GM21528 (cell line): ENCODE results near the gene FMN1.
"Not testable (repeated sequence)": the region's sequence is repeated elsewhere in the genome, so short reads cannot be mapped to it uniquely, and the experiment has no call there.

ENCODE experiments used
- ATAC-seq: cut with Tn5 transposase; IDR thresholded peaks from one replicate; pipeline ENCODE4 v1.9.1; 2021; ENCODE audit warnings: mild to moderate bottlenecking, moderate library complexity; ENCODE audit not compliant: unreplicated experiment, low FRiP score

Gene FMN1

DNA sequence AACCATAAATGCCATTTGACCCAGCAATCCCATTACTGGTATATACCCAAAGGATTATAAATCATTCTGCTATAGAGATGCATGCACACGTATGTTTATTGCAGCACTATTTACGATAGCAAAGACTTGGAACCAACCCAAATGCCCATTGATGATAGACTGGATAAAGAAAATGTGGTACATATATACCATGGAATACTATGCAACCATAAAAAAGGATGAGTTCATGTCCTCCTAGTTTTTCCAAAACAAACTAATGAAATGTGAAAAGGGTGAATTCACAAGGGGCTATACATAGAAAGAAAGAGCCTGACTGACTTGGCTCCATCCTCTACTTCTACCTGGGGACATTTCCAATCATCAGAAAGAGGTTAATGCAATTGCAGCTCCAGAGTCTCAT, 347.8 kb downstream of the FMN1 start:
- not testable (repeated sequence) for ATAC-seq

DNA sequence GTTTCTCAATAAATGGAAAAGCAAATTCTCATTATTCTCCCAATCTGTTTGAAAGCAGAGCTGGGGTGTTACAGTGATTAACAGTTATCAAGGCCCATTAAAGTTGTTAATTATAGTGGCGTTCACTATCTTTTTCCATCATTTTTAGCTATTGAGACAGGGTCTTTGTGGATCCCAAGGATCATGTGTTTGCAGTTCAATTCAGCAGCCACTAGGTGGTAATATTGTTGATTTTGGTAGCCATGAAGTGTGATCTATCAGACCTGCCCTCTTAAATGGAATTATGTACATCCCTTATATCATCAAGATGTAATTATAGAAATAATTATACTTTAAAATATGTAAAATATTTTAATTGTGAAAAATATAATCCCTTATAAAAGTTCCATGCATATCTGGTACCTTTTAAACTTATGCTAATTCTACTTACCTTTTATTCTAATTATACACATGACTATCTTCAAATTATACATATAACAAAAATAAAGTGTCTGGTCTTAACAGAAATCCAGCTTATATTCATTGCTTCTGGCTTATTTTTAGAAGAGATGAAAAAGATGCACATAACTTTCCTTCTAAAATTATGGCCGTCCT, 350.3 kb downstream of the FMN1 start:
- no peak for ATAC-seq

DNA sequence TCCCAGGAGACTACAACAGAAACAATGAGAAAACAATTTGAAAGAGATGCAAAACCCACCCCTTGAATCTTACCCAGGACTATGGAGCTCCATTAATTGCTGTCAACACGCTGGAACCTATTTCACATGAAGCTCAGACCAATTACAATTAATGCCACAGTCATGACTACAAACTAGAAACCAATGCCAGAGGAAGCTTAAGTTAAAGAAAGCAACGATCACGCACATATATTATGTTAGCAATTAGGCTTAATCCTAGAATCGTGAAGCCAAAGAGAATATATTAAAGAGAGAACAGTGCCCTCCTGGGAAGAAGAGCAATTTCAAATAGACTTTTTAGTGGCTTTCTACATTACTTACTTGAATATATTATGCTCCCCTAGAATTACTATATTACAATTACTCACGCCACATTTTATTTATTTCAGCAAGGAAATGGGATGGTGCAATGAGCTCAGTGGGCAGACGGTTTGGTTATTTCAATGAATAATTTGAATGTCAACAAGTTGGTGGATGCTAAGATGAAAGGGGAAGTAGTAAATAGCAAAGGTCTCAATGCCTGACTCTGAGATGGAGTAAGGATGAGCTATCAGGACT, 351.2 kb downstream of the FMN1 start:
- ATAC-seq = no peak

DNA sequence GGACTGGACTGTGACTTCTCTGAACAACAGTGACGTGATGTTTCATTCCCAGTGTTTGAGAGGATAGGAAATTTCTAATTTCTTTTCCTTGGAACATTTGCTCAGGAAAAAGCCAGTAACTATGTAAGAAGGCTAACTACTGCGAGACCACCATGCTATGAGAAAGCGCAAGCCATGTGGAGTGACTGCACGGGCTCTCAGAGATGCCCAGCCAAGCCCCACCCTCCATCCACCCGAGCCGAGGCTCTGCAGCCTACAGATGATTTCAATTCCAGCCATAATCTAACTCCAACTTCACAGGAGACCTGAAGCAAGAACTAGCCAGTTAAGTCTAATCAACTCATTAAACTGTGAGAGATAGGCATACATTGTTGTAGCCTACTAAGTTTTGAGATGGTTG, 352.4 kb downstream of the FMN1 start:
- no peak for ATAC-seq

DNA sequence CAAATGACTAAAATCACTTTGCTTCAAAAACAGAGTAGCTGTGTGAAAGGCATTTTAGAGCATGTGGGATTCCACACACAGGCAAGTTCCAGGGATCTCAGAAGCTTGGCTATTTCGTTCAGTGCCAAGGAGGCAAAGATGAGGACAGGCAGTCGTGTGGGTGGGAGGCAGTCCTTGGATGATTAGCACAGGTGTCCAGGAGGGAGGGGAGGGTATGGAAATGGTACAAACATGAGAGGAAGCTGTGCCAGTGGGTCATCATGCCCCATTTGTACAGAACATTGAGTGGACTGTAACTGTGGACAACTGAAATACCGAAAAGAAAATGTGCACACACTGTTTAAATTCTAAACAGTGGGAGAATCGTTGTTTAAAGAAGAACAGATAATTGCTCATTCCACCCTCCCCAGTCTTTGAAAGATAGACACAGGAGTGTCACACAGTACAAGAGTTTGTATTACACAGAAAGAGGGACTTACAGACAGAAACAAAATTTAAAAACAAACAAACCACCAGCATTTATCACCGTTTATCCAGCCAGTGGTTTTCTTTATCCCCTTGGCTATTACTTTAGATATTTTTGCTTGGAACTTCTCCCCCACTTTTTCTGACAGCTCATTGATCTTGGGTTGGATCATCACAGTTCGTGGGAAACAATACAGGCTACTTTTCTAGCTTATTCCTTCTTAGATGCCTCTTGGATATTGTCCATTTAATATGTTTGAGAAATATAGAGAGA, 353.8 kb downstream of the FMN1 start:
- no peak for ATAC-seq

DNA sequence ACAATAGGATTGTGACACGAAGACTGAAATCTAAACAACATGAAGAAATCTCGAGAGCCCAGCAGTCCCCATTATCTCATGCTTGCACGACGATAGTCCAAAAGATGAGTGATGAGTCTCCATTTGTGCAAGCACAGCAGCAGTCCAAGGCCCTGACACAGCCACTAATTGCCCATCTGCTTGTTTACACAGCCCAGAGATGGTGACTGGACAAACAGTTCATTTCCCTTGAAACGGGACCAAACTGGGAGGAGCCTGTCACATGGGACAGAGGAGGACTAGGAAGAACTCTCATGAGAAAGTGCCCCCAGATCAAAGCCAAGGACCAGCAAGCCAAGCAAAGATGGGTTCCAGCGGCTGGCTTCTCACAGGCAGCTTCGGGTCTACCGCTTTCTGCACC, 355.7 kb downstream of the FMN1 start:
- ATAC-seq = no peak

DNA sequence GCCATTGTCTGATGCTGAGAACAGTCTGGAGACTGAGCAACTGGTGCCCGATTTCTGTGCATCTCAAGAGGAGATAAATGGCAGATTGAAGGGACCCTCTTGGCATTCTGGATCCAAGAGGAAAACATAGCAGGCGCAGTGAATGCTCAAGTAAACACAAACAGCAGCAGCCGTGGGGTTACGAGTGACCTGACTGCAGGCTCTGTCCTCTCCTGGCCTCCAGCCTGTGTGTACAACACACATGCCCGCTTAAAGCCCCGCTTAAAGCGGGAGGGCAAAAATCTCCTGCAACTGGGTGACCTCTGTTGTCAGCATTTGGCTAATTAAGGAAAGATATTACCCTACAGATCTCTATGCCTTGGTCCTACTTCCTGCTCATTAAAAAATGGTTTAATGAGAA, 356.2 kb downstream of the FMN1 start:
- ATAC-seq = no peak

DNA sequence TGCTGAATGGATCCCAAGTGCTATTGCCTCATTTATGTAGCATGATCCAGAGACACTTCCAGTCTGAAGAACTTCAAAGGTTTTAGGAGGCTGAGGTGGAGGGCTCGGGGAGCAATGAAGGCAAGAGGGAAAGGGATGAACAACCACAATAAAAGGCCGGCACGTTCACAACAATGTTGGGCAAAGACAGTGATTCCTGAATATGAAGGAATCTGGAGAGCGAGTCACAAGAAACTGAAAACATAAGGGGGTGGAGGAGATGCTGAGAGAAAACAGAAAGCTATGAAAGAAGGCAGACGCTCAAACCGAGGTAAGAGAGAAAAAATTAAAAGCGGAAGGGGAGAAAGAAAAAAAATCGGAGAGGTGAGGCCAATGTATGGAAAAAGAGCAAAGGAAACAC, 356.6 kb downstream of the FMN1 start:
- no peak for ATAC-seq

DNA sequence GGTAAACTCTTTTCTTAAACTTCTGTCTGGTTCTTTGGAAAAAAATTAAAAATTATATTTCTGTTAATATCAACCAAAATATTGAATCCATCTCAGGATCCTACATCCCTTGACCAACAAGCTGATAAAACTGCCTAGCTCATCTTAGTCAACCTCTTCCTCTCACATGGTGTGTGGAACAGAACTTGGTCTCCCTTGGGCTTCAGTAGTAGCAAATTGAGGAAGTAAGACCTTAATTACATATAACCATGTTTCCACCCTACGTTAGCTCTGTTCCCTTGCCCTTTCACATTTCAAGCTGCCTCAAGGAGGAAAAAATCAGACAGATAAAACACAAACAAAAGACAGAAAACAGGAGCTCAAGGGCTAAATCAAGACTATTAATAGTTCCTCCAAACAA, 360.4 kb downstream of the FMN1 start:
- ATAC-seq = peak; percentile 80

DNA sequence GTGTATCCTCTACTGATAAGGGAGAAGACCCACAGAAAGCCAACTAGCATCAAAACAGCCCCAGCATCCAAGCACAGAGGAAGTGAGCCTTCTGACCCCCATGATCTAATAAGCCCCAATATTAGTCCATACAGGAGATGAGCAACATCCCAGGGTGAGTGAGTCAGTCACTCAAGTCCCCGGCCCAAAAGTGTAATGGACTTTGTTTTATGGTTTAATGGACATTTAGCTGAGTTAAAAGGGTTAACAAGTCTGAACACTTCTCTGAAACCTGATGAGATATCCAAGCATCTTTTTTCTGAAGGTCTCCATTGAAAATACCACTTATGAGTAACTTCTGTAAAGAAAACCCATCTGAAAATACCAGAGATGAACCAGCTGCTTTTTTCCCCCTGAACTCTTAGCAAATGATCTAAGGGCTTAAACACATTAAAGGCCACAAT, 361.1 kb downstream of the FMN1 start:
- no peak for ATAC-seq

DNA sequence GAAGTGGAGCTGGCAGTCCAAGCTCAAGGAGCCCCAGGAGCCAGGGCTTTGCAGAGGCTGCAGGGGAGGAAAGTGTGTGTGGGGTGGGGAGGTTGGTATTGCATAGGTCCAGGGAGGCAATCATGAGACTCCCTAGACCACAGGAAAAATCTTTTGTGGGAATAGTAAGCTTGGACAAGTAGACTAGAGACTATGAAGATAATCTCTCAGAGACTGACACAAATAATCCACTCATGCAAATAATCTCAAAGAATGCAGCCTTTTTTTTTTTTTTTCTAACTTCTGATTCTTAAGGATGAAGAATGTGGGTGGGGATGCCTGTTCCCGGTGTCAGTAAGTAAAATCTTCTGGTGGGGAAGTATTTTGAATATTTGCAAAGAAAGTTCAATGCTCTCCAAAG, 363.0 kb downstream of the FMN1 start:
- ATAC-seq = no peak

DNA sequence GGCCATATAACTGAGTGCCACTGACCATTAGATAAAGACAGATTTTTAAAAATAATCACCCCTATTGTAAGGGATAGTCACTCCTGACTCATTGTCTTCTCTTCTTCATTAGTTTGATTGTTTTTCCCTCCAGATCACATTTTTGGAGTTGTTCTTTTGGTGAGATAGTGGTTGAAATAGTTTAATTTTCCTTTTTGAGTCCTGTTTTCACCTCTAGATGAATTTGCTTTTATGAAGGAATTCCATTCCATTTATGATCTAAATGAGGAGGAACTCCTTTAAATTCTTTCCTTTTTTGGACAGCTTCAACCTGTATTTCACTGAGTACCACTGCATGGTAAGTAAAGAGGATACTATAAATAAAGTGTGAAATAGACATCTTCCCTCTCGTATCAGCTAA, 364.3 kb downstream of the FMN1 start:
- no peak for ATAC-seq

DNA sequence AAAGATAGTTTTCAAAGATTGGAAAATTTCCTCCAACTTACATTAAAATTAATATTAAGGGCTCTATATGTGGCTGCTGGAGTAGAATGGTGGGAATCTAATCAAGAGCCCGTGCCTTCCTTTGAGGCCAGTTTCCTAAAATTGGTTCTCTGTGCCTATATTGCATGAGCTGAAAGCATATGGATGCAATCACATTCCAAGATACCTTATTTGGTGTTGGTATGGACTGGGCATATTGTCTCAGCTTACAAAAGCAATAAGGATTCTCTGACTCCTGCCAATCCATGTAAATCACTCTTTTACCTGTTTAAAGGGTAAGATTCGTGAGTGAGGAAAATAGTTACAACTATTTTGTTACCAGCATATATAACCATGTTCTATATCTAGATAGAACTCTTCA, 365.1 kb downstream of the FMN1 start:
- ATAC-seq = no peak

DNA sequence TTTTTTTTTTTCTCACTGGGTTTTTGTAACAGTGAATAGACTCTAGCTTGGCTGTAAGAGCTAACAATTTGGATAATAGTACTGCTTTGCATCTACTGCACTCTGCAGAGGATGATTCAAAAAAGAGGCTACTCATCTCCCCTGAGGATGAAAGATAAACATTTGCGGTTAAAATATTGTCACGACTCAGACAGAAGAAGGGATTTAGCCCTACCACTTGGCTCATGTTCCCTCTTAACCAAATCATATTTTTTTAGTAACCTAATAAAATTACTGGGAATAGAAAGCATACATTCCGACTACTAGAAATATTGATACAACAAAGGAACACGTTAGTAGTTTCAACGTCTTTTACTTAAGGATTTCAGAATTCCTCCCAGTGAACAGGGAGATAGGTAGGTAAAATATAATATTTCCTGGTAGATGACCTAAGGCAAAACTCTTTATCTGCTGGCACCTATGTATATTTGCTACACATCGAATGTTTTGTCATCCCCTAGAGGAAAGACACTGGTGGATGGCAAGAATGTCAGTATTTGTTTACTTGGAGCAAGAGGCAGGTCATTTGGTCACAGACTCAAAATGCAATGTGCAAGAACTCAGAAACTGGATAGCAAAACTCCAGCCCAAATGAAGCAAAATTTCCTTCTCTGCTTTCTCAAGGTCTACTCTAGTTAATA, 365.9 kb downstream of the FMN1 start:
- ATAC-seq = no peak

DNA sequence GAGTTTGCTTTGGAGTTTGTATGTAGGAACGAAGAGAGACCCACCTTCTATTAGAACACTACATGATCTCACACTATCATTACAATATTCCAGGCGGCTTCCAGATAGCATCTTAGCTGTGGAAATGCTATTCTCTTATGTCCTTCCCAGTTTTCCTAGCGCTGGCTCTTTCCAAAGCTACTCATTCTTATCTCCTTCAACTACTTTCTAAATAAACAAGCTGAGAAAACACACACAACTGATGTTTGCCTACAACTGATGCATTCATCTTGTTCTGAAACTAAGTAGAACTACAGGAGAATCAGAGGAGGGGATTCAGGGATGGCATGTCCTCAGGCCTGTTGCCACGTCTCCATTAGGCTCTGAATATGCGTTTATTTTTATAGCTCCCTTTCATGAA, 367.8 kb downstream of the FMN1 start:
- ATAC-seq = no peak

DNA sequence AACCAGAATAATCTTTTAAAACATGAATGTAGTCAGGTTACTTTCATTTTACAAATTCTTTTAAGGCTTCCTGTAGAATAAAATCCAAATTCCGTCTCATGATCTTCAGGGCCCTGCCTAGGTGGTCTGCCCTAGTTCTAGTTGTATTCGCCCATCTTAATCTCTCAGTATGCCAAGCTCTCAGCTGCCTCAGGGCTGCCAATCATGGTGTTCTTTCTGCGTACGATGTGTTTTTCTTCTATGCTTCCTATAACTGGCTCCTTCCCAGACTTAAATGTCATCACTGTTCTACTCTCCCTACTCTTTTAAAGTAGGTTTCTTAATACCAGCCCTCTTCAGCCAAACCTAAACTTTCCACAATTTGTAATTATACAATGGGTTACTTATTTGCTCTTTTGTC, 369.3 kb downstream of the FMN1 start:
- ATAC-seq = no peak

DNA sequence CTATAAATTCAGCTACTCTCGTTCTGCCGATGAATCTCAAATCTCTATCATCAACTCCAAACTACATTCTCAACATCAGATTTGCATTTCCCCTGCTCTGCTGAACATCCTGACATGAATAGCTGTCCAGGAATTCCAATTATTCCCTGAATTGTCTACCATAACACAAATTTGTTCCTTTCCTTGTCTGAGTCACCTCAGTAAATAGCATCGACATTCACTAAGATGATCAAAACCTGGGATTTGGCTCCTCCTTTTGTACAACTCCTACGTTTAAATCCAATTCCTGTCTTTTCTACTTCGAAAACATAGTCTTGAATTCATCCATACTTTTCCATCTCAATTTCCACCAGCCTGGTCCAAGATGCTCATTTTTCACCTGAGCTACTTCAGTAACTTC, 369.7 kb downstream of the FMN1 start:
- ATAC-seq = no peak

DNA sequence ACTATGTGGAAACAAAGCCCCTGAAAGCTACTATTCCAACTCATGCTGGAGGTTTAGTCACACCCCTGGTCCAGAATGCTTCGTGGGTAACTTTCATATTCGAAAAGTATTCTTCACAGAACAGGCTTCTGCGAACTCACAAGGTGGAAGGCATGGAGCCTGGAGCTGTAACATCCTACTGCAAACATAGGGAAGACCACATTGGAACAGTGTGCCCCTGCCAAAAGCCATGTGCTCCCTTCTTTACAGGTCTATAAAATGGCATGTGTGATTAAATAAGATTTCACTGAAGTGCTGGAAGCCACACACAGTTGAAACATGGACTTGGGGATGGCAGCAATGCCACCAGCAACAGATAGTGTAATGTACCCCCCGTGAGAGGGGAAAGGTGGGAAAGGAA, 370.8 kb downstream of the FMN1 start:
- ATAC-seq = no peak

DNA sequence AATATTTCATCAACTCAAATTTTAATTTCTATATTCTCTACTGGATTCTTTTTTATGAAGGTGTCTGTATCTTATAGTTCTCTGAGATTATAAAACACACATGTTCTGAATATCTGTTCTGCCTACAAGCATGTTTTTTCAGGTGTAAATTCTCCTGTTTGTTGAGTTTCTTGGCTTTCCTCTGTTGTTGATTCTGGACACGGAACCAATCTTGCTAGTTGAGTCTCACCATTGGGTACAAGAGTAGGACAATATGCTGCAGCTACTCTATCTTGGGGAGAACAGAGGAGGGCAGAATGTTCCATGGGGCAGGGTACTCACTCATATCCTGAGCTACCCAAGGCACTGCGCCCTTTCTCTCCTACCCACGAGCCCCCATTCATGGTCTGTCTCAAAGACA, 371.8 kb downstream of the FMN1 start:
- no peak for ATAC-seq

DNA sequence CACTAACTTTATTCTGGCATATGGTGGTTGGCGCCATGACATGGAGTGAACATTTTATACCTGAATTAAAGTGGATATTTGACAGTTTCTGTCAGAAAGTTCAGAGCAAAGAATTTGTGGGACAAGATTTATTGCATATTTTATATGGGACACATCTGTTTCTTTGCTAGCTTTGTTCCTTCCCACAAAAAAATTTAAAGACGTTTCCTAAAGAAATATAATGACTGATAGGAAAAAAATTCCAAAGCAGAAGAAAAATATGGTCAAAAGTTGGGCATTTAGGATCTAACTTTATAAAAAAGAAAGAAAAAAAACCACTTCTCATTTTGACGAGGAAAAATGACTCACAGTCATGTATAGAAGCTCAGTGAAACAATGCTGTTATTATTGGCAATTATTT, 375.1 kb downstream of the FMN1 start:
- no peak for ATAC-seq

DNA sequence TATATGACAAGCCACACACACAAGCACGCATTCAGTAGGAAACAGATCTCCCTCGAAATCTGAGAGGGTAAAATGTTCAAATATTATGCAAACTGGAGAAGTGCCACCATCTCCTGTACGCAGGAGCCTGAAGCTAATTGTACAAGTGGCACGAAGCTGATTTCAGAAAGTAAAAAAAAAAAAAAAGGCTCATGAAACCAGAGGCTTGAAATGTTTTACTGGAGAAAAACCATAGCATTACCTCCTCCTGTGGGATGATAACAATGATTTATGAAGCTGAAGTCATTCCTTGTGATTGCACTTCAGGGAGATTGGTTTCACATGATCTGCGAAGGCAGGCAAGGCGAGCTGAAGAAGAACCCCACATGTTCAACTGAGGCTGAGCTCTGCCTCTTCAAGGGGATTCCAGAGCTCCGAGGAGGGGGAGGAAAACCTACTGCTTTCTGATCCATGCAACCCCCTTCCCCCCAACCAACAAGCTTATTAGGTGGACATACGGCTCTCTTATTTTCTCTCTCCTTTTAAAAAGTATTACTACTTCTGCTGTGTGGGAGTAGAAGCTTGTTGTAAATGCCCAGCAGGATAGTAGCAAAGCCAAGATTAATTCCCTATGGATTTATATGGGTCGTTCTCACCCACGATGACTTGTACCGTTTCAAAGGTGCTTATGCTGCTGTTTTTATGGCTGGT, 375.6 kb downstream of the FMN1 start:
- no peak for ATAC-seq
